Thoracic aorta (tissue), 2 donors: ENCODE data around the gene CLHC1. TPM values are rescaled to one million over a fixed set of nuclear protein-coding genes. Genes with fewer than 3 reads are reported as not detected.

Experiments used
- ATAC-seq: fragments of 150-250 bp; one replicate; pipeline ENCODE4 v1.8.0; 2017; ENCODE audit warnings: low read depth; ENCODE audit not compliant: insufficient number of reproducible peaks, low FRiP score
- DNase-seq: peaks from one replicate; pipeline ENCODE4 v3.0.0-alpha.2; 2020; ENCODE audit warnings: low spot score
- H3K27ac ChIP-seq, 2 donors: fragments of 200-600 bp; sonication (generic); 1 replicate in 1 of 2; 2 replicates in 1 of 2; pipeline ENCODE4 v1.5.1; 2016; ENCODE audit warnings: mild to moderate bottlenecking in 2 of 2, moderate library complexity in 2 of 2
- H3K27me3 ChIP-seq: fragments of 200-600 bp; sonication (generic); replicated peaks from 2 replicates; pipeline ENCODE4 v1.6.0; 2016; ENCODE audit warnings: mild to moderate bottlenecking; ENCODE audit not compliant: insufficient read depth
- H3K36me3 ChIP-seq: fragments of 200-600 bp; sonication (generic); one replicate; pipeline ENCODE4 v1.5.1; 2016
- H3K4me1 ChIP-seq, 2 donors: fragments of 200-600 bp; sonication (generic); 1 replicate in 1 of 2; 2 replicates in 1 of 2; pipeline versions ENCODE4 v1.5.1 to v1.6.0; 2016; ENCODE audit warnings: low read depth in 2 of 2, mild to moderate bottlenecking in 1 of 2; ENCODE audit not compliant: control insufficient read depth in 1 of 2
- H3K4me3 ChIP-seq: fragments of 200-600 bp; sonication (generic); 2 replicates; pipeline ENCODE4 v1.5.1; 2016; ENCODE audit warnings: mild to moderate bottlenecking
- H3K9me3 ChIP-seq: fragments of 200-600 bp; sonication (generic); 2 replicates; pipeline ENCODE4 v1.5.1; 2016
- total RNA-seq, 2 donors: library from RNA; depleted of rRNA; stranded (reverse); fragments of >200 nt; gene quantifications; one replicate each; pipeline versions ENCODE4 v1.1.0 to v1.2.3, GENCODE V29; 2016
- TF ChIP-seq, protein P1 (sequence below): fragments of 200-600 bp; sonication (generic); IDR thresholded peaks from one replicate; pipeline ENCODE4 v1.5.1; 2019; ENCODE audit warnings: antibody characterized with exemption

Gene CLHC1
- total RNA-seq, 2 donors from 2014 or later: 0.28 to 8.4 TPM

DNA sequence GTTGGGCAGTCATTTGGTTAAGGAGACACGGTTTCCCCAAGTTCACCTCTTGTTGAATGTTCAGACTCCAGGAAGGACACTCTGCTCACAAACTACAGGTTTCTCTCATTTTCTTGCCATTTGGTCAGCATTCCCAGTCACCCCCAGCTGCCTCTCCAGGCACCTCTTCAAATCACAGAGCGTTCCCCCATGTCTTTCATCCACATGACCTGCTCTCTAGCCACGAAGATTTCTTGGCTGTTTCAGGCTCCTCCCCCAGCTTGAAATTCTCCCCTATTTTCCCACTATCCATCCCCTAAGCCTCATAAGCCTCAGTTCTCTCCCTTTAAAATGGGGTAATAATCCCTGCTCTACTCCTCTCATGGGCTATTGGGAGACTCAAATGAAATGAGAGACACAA is 92.8 kb downstream of the CLHC1 start:
- H3K4me1 ChIP-seq: peaks cover 3 to 10% of the 10 kb centered on the region in 2 donors
- DNase-seq: no peak

DNA sequence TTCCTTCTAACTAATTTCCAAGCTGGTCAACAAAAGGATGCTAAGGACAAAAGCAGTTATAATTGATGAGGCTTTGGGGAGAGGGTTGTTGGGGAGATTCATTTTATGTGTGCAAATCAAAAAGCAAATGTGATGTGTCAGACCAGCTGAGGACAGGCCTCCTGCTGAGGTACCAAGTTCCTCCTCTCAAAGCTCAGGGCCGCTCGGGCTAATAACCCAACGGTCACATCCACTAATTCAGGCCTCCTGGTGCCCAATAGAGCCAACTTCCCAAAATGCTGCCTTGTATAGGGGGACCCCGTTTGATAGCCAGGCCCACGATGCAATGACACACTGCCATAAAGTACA is 93.2 kb downstream of the CLHC1 start:
- DNase-seq (no peak), ATAC-seq (no peak)
- TF ChIP-seq, protein P1, sequence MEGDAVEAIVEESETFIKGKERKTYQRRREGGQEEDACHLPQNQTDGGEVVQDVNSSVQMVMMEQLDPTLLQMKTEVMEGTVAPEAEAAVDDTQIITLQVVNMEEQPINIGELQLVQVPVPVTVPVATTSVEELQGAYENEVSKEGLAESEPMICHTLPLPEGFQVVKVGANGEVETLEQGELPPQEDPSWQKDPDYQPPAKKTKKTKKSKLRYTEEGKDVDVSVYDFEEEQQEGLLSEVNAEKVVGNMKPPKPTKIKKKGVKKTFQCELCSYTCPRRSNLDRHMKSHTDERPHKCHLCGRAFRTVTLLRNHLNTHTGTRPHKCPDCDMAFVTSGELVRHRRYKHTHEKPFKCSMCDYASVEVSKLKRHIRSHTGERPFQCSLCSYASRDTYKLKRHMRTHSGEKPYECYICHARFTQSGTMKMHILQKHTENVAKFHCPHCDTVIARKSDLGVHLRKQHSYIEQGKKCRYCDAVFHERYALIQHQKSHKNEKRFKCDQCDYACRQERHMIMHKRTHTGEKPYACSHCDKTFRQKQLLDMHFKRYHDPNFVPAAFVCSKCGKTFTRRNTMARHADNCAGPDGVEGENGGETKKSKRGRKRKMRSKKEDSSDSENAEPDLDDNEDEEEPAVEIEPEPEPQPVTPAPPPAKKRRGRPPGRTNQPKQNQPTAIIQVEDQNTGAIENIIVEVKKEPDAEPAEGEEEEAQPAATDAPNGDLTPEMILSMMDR: no peak
- H3K36me3 ChIP-seq: no peaks in the 10 kb centered on the region
- H3K9me3 ChIP-seq: no peaks in the 10 kb centered on the region
- peaks cover 5 to 14% of the 10 kb centered on the region in 2 donors for H3K4me1 ChIP-seq
- no peak overlapping the region for H3K4me3 ChIP-seq
- no peak overlapping the region for H3K27ac ChIP-seq
- no peaks in the 10 kb centered on the region for H3K27me3 ChIP-seq

More for the DNA sequence above, 92.8 kb downstream of the CLHC1 start:
- TF ChIP-seq, protein P1: no peak
- no peak overlapping the region for H3K4me3 ChIP-seq
- no peak for ATAC-seq
- no peaks in the 10 kb centered on the region for H3K36me3 ChIP-seq
- no peaks in the 10 kb centered on the region for H3K27me3 ChIP-seq
- no peaks in the 10 kb centered on the region for H3K9me3 ChIP-seq
- no peak overlapping the region for H3K27ac ChIP-seq

DNA sequence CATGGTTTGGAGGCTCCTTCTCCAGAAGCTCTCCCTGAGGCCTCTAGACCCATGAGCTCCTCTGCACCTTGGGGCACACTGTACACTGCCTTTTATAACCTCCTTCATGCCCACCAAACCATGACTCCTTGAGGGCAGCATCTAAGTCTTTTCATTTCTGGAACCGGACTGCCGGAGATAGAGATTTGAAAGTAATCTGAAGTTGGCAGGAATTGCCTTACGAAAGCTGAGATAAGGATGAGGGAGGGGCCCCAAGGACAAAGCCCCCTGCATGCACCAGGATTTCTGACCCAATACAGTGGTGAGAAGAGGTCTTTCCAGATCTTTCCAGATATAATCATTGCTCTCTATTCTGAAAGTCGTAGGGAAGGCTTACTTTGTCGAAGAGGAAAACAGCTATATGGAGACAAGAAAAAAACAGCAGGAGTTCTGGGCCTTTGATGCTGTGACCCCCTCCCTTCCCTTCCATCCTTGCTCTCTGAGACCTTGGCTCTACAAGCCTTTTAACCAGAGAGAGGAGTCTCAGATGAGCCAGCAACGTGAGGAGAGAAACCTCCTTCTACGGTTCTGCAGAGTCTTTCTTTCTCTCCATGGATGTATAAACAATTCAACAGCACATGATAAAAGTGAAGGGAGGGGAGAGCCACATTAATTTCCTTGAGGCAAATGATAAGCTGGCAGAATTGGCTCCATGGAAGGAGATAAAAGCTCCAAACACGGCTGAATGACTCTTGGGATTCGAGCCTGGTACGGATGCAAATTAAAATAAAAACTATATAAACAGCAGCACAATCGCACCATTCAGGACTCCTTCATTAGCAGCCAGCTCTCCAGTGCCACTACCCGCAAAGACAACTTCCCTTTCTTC is 93.8 kb downstream of the CLHC1 start:
- Histone ChIP-seq H3K4me1 (peaks cover 6 to 17% of the 10 kb centered on the region in 2 donors), H3K27ac (no peak overlapping the region), H3K4me3 (no peak overlapping the region), H3K9me3 (no peaks in the 10 kb centered on the region), H3K27me3 (no peaks in the 10 kb centered on the region), H3K36me3 (no peaks in the 10 kb centered on the region)
- TF ChIP-seq, protein P1: no peak
- DNase-seq (no peak), ATAC-seq (no peak)

DNA sequence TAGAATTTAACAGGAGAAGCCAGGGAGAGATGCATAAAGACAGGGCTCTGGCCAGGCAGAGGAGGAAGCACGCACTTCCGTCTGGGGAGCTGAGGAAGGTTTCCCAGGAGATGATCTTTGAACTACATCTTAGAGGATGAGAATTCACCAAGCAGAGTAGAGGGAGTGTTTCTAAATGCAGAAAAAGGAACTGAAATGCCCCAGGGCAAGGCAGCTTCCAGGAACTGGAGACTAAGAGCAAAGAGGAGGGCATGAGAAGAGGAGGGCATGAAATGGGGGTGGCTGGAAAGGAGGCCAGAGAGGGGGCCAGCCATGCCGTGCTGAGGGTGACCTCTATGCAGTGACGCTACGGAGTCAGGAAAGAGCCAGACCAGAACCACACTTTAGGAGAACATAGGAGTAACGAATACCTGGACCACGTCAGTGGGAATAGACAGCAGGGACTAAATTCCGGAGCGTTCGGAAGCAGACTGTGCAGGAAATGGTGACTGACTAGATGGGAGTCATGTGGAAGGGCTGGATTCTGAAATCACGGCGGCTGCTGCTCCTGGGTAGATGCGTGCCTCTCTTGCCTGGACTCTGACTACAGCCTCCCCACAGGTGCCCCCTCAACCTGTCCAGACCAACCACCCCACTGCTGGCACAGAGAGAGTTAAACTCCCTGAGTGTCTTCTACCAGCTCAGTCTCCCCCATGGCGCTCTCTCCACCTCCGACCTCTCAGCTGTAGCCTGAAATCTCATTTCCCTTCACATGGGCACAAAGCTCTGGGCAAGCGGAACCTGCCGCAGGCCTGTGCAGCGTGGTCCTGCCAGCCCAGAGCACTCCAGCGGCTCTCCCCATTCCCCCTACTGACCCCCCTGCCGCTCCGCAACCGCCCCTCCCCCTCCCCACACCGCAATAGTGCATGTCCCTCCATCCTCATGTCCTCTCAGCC is 94.8 kb downstream of the CLHC1 start:
- no peaks in the 10 kb centered on the region for H3K9me3 ChIP-seq
- DNase-seq (no peak), ATAC-seq (no peak)
- no peak overlapping the region for H3K27ac ChIP-seq
- H3K36me3 ChIP-seq: no peaks in the 10 kb centered on the region
- H3K27me3 ChIP-seq: no peaks in the 10 kb centered on the region
- TF ChIP-seq, protein P1: no peak
- peaks cover 9 to 20% of the 10 kb centered on the region in 2 donors for H3K4me1 ChIP-seq
- H3K4me3 ChIP-seq: no peak overlapping the region

DNA sequence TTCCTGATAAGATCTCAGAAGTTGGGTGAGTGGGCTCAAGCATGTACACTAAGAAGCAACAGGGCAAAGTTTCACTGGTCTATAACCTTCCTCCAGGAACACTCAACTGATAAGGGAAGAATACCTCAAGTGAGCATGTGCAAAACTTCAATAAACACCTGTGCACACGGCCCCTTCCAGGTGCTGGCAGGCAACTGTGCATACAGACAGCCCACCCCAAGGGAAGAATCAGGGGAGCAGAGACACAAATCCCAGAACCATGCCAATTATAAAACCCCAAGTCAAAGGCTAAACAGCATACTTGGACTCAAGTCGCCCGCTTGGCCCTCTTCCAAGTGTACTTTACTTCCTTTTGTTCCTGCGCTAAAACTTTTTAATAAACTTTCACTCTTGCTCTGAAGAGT is 96.0 kb downstream of the CLHC1 start:
- ATAC-seq (no peak), DNase-seq (no peak)
- no peaks in the 10 kb centered on the region for H3K36me3 ChIP-seq
- H3K27ac ChIP-seq: no peak overlapping the region
- H3K4me3 ChIP-seq: no peak overlapping the region
- H3K9me3 ChIP-seq: no peaks in the 10 kb centered on the region
- TF ChIP-seq, protein P1: no peak
- peaks cover 9 to 20% of the 10 kb centered on the region in 2 donors for H3K4me1 ChIP-seq
- no peaks in the 10 kb centered on the region for H3K27me3 ChIP-seq
